ENCODE results near the gene AOPEP. TPM values are rescaled to one million over a fixed set of nuclear protein-coding genes. Genes with fewer than 3 reads are reported as not detected.

Gene AOPEP
- total and polyA plus RNA-seq, 2 of the 13 experiments (the other 11 are each of a cell fraction or from before 2014, with no cell fraction given) = 22.2 to 41.6 TPM

DNA sequence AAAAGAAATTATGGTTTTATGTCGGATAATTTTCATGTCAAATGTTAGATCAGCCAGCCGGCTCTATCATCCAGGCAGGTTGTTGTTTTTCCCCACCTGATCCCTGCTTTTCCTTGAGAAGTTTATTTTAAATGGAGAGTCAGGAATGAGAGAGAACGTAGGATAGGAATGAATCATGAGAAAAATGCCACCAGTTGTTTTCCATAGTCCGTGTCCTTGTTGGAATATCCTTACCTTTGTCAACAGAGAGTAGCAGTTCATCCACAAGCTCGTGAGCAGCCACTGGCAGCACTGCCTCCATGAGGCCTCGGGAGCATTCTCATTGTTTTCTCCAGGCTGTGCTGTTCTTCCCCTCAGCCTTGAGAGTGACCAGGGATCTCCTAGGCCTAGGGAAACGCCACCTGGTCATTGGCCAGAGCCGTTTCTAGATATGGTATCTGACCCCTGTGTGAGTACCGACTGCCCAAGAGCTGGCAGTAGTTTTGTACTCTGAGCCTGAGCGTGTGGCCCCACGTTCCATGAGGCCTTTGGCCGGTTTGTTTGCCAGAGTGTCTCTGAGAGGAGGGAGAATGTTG, 297.7 kb downstream of the AOPEP start (continued):
- TF ChIP-seq, protein P1, sequence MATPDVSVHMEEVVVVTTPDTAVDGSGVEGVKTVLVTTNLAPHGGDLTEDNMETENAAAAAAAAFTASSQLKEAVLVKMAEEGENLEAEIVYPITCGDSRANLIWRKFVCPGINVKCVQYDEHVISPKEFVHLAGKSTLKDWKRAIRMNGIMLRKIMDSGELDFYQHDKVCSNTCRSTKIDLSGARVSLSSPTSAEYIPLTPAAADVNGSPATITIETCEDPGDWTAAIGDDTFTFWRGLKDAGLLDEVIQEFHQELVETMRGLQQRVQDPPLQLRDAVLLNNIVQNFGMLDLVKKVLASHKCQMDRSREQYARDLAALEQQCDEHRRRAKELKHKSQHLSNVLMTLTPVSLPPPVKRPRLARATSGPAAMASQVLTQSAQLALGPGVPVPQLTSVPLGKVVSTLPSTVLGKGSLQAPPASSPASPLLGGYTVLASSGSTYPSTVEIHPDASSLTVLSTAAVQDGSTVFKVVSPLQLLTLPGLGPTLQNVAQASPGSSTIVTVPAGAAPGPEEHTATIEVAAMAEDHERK (CRISPR knock-in tag; IDR thresholded peaks at IDR 0.05; ENCODE audit: low read depth) = no peak
- TF ChIP-seq POLR2AphosphoS2 (IDR thresholded peaks at IDR 0.05; ENCODE audit: low read depth, low read length) (no peak), CC2D1A (CRISPR knock-in tag; IDR thresholded peaks at IDR 0.05) (no peak), ZNF343 (CRISPR knock-in tag; IDR thresholded peaks at IDR 0.05) (no peak), ZNF652 (CRISPR knock-in tag; IDR thresholded peaks at IDR 0.05; ENCODE audit: borderline replicate concordance, low read depth) (no peak), ZNF572 (CRISPR knock-in tag; IDR thresholded peaks at IDR 0.05) (no peak), ESRRA (CRISPR knock-in tag; IDR thresholded peaks at IDR 0.05; ENCODE audit: low read depth) (no peak), MIXL1 (CRISPR knock-in tag; IDR thresholded peaks at IDR 0.05) (peak; percentile 31; the same call in 1 of the 2 replicates), ZNF816 (CRISPR knock-in tag; IDR thresholded peaks at IDR 0.05; ENCODE audit: borderline replicate concordance) (no peak), ZNF749 (CRISPR knock-in tag; IDR thresholded peaks at IDR 0.05; ENCODE audit: borderline replicate concordance) (no peak), HNF4G (IDR thresholded peaks at IDR 0.05; ENCODE audit: borderline replicate concordance, low read depth, low read length) (peak; percentile 63), HNF4G (CRISPR knock-in tag; IDR thresholded peaks at IDR 0.05; ENCODE audit: borderline replicate concordance, low read depth) (no peak), ZNF589 (CRISPR knock-in tag; conservative IDR thresholded peaks at IDR 0.05) (no peak), TMF1 (CRISPR knock-in tag; IDR thresholded peaks at IDR 0.05; ENCODE audit: low read depth) (no peak), HOXA5 (CRISPR knock-in tag; IDR thresholded peaks at IDR 0.05) (no peak), TP53 (CRISPR knock-in tag; conservative IDR thresholded peaks at IDR 0.05) (no peak), SMAD1 (CRISPR knock-in tag; IDR thresholded peaks at IDR 0.05; ENCODE audit: borderline replicate concordance, low read depth) (no peak), ZNF878 (CRISPR knock-in tag; IDR thresholded peaks at IDR 0.05) (0 out of 2 replicates have a peak, but pooled peaks have one; percentile 2), RBM22 (optimal IDR thresholded peaks at IDR 0.05; ENCODE audit: low read length) (peak; percentile 63), ZNF431 (CRISPR knock-in tag; IDR thresholded peaks at IDR 0.05; ENCODE audit: borderline replicate concordance, low read depth) (no peak), NFE2L2 (IDR thresholded peaks at IDR 0.05; ENCODE audit: low read length) (no peak)
- TF ChIP-seq, protein P2, sequence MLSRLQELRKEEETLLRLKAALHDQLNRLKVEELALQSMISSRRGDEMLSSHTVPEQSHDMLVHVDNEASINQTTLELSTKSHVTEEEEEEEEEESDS (CRISPR knock-in tag; IDR thresholded peaks at IDR 0.05; ENCODE audit: borderline replicate concordance) = no peak
- TF ChIP-seq, protein P3, sequence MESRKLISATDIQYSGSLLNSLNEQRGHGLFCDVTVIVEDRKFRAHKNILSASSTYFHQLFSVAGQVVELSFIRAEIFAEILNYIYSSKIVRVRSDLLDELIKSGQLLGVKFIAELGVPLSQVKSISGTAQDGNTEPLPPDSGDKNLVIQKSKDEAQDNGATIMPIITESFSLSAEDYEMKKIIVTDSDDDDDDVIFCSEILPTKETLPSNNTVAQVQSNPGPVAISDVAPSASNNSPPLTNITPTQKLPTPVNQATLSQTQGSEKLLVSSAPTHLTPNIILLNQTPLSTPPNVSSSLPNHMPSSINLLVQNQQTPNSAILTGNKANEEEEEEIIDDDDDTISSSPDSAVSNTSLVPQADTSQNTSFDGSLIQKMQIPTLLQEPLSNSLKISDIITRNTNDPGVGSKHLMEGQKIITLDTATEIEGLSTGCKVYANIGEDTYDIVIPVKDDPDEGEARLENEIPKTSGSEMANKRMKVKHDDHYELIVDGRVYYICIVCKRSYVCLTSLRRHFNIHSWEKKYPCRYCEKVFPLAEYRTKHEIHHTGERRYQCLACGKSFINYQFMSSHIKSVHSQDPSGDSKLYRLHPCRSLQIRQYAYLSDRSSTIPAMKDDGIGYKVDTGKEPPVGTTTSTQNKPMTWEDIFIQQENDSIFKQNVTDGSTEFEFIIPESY (CRISPR knock-in tag; IDR thresholded peaks at IDR 0.05) = no peak
- TF ChIP-seq, protein P4, sequence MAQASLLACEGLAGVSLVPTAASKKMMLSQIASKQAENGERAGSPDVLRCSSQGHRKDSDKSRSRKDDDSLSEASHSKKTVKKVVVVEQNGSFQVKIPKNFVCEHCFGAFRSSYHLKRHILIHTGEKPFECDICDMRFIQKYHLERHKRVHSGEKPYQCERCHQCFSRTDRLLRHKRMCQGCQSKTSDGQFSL (CRISPR knock-in tag; IDR thresholded peaks at IDR 0.05) = no peak
- TF ChIP-seq, protein P5, sequence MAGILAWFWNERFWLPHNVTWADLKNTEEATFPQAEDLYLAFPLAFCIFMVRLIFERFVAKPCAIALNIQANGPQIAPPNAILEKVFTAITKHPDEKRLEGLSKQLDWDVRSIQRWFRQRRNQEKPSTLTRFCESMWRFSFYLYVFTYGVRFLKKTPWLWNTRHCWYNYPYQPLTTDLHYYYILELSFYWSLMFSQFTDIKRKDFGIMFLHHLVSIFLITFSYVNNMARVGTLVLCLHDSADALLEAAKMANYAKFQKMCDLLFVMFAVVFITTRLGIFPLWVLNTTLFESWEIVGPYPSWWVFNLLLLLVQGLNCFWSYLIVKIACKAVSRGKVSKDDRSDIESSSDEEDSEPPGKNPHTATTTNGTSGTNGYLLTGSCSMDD (CRISPR knock-in tag; IDR thresholded peaks at IDR 0.05) = no peak
